Hematopoietic multipotent progenitor cell treated with erythropoietin and hydrocortisone succinate and interleukin-3 and kit ligand, for 8 days (in vitro differentiated cells): ENCODE data around the gene MUC4.
"Not testable (repeated sequence)": the region's sequence is repeated elsewhere in the genome, so short reads cannot be mapped to it uniquely, and the experiment has no call there.

Source experiments
- DNase-seq: peaks from one replicate; pipeline ENCODE4 v3.0.0-alpha.2; 2015

Gene MUC4

DNA sequence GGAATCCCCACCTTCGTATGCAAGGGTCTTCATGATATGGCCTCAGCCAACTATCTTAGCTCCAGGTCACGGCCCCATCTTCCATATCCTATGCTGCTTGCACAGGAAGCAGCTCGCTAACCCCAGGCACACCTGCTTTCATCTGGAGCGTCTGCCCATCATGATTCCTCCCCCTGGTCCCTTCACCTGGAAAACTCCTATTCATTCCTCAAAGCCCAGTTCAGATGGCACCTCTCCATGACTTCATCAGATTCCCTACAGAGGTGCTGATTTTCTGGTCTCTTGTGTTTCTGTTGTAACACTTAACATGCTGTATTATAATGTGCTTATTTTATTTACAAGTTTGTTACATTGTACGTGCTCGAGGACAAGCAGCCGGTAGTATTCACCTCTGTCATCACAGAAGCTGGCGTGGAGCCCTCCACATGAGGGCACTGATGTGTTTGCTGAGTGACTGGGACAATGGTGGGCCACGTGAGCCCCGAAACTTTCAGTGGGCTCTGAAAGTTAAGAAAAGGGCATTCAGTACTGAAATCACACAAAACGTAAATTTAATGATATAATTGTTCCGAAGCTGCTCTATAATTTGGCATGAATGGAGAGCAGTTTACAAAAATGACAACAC, 74.8 kb downstream of the MUC4 start:
- no peak for DNase-seq

DNA sequence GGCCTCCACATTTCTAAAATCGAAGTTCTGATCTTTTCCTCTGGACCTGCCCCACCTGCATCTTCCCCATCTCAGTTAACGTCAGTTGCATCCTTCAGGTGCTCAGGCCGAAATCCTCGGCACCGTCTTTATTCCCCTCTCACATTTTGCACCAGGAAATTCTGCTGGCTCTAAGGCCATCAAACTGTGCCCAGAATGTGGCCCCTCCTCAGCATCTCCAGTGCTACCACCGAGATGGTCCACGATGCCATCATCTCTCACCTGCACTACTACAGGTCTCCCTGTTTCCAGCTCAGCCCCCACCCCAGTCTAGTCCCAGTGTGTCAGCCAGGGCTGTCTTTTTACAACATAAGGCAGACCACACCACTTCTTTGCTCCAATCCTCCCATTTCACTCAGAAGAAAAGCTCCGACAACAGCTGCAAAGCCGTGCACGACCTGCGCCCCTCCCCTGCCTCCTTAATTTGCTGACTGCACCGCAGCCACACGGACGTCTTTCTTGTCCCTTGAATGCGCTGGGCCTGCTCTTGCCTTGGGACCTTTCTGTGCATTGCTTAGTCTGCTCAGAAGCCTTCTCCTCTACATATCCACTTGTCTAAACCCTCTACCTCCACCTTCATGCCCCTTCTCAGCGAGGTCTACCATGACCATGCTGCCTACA, 76.6 kb downstream of the MUC4 start:
- no peak for DNase-seq

DNA sequence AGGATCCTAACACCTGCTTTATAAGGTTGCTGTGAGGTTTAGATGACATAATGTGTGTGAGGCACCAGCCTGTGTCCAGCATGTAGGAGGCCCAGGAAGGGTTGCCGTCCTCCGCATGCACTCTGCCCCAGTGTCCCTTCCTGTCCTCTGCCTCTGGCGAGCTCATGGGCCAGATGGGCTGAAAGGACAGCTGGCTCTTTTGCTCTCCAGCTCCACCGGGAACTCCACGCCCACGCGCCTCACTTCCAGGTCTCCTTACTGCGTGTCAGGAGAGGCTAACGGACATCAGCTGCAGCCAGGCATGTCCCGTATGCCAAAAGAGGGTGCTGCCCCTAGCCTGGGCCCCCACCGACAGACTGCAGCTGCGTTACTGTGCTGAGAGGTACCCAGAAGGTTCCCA, 78.8 kb downstream of the MUC4 start:
- no peak for DNase-seq

DNA sequence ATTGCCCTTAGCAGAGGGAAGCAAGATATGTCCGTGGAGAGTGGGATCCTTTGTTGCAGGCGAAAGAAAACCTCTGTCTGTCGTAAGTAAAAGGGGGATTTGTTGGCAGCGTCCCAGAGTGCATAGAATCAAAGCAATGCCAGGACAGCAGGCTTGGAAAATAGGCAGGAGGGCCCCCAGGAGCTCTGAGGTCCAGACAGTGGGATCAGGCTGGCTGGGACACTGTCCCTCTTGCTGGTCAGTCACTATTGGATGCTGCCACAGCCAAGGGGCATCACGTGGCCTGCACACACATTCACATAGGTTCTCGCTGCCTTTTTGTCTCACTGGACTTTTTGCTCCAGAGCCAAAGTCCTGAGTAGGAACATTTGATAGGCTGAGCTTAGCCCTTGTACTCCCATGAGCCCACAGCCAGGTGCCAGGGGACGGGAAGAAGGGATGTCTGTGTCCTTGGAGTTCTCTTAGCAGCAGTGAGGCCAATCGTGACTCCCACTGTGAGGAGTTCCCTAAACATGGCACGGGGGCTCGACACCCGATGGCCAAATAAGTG, 80.3 kb downstream of the MUC4 start:
- DNase-seq = no peak

DNA sequence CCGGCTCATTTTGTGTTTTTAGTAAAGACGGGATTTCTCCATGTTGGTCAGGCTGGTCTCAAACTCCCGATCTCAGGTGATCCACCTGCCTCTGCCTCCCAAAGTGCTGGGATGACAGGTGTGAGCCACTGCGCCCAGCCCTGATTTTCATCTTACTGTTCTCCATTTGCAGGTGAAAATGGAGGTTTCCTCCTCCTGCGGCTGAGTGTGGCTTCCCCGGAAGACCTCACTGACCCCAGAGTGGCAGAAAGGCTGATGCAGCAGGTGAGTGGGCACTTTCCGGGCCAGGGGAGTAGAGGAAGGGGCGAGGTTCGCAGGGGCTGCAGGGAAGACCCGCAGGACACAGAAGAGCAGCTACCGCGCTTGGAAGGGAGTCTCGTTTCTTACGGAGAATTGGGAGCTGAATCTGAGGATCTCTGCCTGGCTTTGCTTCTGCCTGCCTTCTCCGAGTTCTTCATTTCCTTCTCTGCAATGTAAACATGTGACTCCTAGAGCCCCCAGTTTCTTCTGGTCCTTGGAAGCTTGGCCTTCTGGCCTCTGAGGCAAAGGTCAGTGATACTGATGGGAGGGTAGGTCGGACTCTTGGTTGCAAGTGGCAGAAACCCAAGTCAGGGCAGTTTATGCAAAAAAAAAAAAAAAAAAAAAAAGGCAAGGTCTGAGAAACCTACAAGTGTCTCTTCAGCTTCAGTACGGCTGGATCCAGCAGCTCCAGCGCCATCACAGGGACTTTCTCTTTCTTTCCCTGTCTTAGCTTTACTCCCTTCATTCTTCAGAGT, 82.1 kb downstream of the MUC4 start:
- no peak for DNase-seq

DNA sequence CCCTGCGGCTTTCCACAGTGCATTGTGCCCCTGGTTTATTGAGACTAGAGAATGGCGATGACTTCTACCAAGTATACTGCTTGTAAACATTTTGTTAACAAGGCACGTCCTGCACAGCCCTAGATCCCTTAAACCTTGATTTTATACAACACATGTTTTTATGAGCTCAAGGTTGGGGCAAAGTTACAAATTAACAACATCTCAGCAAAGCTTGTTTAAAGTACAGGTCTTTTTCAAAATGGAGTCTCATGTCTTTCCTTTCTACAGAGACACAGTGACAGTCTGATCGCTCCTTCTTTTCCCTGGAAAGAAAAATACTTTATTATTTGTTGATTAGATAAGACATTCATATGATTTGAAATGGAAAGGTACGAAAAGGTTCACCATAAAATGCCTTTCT, 82.9 kb downstream of the MUC4 start:
- DNase-seq = not testable (repeated sequence)

DNA sequence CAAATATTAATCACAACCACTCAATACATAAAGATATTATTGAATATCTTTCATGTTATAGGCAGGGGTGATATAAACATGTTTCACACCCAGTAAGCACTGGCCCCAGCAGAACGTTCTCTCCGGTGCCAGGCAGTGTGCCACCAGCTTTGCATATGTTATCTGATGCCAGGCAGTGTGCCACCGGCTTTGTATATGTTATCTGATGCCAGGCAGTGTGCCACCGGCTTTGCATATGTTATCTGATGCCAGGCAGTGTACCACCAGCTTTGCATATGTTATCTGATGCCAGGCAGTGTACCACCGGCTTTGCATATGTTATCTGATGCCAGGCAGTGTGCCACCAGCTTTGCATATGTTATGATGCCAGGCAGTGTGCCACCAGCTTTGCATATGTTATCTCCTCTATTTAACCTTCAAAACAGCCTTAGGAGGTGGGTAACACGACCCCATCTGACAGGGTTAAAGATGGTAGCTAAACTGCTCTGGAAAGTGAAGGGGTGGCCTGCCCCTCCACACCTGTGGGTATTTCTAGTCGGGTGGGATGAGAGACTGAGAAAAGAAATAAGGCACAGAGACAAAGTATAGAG, 84.0 kb downstream of the MUC4 start:
- DNase-seq = peak; percentile 21

DNA sequence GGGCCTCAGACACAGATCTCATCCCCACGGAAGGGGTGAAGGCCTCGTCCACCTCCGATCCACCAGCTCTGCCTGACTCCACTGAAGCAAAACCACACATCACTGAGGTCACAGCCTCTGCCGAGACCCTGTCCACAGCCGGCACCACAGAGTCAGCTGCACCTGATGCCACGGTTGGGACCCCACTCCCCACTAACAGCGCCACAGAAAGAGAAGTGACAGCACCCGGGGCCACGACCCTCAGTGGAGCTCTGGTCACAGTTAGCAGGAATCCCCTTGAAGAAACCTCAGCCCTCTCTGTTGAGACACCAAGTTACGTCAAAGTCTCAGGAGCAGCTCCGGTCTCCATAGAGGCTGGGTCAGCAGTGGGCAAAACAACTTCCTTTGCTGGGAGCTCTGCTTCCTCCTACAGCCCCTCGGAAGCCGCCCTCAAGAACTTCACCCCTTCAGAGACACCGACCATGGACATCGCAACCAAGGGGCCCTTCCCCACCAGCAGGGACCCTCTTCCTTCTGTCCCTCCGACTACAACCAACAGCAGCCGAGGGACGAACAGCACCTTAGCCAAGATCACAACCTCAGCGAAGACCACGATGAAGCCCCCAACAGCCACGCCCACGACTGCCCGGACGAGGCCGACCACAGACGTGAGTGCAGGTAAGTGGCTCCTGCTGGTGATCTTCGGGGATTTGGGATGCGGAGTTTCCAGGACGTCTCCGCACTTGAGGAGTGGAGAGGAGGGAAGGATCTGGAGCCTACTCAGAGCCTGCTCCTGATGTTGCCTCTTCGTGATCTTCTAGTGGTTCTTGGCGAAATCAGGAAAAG, 85.6 kb downstream of the MUC4 start:
- DNase-seq = not testable (repeated sequence)

DNA sequence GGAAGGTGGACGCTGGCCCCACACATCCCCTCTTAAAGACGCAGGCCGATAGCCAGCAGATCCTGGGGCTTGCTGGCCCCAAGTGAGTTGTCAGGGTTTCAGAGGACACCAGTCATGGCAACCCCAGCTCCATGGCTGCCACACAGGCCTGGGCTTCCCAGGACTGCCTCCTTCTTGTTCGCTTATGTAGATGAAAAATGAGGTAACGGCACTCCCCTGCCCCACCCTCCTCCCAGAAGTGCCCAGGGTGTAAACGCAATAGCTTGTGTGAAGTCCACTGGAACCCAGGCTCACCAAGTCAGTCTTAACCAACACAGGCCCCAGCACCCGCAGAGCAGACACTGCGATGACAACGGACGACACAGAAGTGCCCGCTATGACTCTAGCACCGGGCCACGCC, 87.4 kb downstream of the MUC4 start:
- not testable (repeated sequence) for DNase-seq

DNA sequence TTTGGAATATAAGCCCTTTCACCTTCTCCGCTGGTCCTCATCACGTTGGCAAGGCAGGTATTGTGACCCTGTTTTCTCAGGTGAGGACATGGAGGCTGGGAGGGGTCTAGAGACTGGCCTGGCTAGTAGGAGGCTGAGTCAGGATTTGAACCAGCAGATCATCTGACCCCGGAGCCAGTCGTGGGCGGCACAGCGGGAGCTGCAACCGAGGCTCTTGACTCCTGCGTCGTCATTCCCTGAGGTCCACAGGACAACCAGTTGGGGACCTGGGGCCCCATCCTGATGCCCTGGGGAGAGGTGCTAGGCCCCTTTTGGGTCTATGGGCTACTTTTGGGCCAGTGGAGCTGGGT, 88.8 kb downstream of the MUC4 start:
- not testable (repeated sequence) for DNase-seq

DNA sequence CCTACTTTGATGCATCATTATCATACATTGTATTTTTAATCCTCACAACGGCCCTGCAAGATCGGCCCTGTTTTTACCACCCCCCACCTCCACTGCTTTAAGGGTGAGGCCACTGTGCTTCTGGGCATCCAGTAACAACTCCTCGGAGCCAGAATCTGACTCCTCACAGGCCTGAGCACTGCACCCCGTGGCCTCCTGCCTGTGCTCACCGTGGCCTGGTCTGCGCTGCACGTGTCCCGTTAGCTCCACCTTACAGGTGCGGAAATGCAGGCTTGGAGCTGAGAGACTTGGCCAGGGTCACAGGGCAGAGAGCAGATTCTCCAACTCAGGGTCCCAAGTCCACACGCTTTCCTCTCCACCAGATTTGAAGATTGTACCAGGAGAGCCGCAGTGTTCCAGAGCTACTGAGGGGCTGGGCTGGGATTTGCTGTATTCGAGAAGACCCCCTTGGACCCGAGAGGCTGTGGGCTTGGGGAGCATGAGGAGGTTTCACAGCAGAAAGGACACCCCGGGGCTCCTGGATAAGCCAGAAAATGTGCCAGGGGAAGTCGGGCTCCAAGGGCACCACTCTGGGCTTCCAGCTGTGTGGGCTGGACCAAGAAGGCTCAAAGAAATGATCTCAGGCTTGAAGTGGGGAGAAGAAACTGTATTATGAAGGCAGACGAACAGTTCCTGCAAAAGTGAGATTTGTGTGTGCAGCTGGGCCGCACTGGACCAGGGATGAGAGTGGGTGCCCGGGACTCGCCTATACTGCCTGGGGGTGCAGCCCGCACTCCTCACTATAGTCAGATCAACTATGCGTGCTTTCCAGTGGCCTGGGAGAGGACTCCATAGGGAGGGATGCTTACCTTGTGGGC, 89.4 kb downstream of the MUC4 start:
- not testable (repeated sequence) for DNase-seq

DNA sequence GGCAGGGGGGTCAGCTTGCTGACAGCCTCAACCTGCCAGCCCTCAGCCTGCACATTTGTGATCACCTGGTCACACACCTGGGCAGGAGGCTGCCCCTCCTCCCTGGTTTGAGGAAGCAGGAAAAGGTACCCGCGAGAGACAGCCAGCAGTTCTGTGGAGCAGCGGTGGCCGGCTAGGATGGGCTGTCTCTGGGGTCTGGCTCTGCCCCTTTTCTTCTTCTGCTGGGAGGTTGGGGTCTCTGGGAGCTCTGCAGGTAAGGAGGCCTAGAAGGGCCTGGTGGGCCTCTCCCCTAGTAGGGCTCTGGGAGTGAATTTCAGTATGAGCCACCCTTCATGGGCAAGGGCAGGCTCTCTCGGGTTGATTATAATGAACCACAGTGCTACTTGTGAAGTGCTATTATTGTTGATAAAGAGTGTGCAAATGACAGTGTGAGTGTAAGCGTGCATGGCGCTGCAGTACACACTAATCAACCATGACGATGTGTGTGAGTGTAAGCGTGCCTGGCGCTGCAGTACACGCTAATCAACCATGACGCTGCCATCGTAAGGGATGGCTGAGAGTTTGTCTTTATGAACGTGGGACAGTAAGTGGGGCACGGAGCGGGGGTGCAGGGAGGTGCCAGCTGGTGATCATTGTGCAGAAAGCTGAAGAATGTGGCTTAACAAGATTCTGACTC, 90.8 kb downstream of the MUC4 start, which contains the start of gene MUC20:
TSS of gene MUC20 (plus strand) at position 148 of the 676 bp plus-strand sequence. CDS start at position 178, 30 bp downstream.
- DNase-seq = not testable (repeated sequence)

DNA sequence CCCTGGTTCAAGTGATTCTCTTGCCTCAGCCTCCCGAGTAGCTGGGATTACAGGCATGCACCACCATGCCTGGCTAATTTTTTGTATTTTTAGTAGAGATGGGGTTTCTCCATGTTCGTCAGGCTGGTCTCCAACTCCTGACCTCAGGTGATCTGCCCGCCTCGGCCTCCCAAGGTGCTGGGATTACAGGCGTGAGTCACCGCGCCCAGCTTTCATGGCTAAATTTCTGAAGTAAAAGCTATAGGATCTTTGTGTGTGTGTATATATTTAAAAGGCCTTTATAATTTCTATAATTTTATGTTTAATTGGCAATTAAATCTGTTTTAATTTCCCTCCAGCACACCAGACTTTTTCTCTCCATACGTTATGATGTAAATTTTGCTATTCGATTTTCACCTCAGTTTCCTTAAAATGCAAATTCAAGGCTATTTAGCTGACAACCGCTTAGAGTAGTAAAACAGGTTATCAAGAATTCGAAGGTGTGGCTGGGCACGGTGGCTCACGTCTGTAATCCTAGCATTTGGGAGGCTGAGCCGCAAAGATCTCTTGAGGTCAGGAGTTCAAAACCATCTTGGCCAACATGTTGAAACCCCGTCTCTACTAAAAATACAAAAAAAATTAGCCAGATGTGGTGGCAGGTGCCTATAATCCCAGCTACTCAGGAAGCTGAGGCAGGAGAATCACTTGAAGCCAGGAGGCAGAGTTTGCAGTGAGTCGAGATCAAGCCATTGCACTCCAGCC, 92.0 kb downstream of the MUC4 start:
- not testable (repeated sequence) for DNase-seq

DNA sequence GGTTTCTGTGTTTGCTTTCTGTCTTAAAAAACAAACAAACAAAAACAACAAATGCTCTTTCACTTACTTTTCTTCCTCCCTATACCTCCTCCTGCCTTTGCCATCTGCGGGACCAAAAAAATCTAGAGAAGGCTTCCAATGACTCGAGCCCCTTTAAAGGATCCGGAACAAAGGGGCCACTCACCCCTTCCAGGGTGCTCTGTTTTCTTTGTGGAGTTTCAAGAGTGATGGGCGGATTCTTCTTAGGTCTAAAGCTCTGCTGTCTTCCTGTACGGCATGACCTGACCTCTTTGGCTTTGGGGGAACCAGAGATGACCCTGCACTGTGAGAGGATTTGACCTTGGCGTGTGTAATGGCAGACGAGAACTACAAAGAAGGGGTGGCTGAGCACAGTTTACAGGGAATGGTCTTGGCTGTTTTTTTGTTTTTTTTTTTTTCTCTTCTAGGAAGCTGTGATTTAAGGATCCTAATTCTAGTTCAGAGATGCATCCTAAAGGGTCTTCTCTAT, 93.2 kb downstream of the MUC4 start:
- DNase-seq = no peak

DNA sequence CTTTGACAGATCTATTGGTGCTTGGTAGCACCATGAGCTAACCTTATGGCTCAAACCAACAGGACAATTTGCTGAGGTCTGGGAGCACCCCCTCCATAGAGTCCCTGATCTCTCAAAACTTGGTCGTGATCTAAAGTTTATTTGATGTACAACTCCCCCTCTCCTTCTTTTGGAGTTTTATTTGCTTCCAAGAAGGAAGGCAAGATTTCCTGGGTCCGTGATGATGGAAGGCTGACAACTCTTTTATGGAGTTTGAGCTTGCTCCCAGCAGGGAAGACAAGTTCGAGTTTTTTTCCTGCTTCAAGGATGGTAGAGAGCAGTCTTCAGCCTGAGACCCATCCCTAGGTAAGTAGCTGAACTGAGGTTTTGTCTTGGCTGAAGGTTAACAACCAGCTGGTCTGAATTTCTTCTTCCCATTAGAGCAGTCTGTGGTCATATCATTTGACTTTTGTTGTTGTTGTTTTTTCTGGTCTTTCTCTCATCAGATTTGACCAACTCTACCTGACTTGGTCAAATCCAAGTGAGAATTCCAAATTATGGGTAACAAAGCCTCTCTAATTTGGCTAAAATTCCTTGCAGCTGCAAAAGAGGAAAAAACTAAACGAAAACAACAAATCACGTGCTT, 93.8 kb downstream of the MUC4 start:
- DNase-seq = no peak

DNA sequence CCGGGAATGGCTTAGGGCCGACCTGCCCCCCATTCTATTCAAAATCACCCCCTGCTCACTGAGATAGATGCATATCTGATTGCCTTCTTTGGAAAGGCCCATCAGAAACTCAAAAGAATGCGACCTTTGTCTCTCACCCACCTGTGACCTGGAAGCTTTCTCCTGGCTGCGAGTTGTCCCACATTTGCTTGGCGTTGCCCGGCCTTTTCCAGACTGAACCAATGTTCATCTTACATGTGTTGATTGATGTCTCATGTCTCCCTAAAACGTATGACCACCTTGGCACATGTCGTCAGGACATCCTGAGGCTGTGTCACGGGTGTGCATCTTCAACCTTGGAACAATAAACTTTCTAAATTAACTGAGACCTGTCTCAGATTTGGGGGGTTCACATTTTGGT, 94.3 kb downstream of the MUC4 start:
- DNase-seq = no peak

DNA sequence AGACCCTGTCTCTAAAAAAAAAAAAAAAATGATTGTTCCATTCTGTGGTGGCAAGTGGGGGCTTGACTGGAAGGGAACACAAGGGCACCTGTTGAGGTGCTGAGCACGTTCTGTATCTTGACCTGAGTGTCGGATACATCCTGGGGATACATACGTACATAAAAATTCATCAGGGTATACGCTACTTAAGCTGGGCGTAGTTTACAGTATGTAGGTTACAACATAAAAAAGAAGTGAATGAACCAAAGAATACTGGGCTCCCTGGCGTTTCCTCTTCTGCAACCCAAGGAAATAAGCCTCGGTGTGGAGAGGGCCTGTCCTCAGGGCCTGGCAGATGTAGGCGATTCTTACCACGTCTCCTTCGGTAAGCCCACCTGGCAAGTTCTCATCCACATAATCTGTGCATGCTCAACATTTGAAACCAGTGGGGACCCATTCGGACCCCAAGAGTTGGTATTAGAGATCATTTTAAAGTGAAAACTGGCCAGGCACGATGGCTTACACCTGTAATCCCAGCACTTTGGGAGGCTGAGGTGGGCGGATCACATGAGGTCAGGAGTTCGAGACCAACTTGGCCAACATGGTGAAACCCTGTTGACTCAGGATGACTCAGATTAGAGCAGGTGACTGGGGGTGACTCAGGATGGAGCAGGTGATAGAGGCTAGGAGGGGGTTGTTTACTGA, 96.0 kb downstream of the MUC4 start:
- no peak for DNase-seq

DNA sequence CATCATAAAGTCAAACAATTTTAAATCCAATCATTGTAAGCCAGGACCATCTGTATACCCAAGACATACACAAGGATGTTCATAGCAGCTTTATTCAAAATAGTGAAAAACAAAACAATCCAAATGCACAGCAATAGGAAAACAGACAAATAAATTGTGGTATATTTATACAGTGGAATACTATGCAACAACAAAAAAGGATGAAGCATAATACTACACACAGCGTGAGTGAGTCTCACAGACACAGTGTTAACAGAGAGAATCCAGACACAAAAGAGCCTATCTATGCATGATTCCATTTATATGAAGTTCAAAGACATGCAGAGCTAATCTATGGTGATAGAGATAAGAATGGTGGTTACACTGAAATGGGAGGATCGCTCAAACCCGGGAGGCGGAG, 96.6 kb downstream of the MUC4 start:
- DNase-seq = no peak
